HK-2 (cell line): ENCODE data around the gene F5.
"Not testable (repeated sequence)": the region's sequence is repeated elsewhere in the genome, so short reads cannot be mapped to it uniquely, and the experiment has no call there.

Experiments
- DNase-seq: peaks from one replicate; pipeline ENCODE4 v3.0.0-alpha.2; 2018; ENCODE audit not compliant: unreplicated experiment

The F5 gene

GRCh38 chr1:169508432-169509338, 77.6 kb downstream of the F5 start:
- DNase-seq: no peak

- no peak for DNase-seq
Measured at GRCh38 chr1:169507413-169507812, 78.9 kb downstream of the F5 start.

GRCh38 chr1:169503601-169504000, 82.7 kb downstream of the F5 start:
- not testable (repeated sequence) for DNase-seq

GRCh38 chr1:169499807-169500206, 86.5 kb downstream of the F5 start:
- DNase-seq: no peak

GRCh38 chr1:169497317-169497716, 89.0 kb downstream of the F5 start:
- DNase-seq: no peak

- DNase-seq: no peak
Measured at GRCh38 chr1:169495916-169496315, 90.4 kb downstream of the F5 start.

GRCh38 chr1:169495046-169495775, 91.1 kb downstream of the F5 start:
- no peak for DNase-seq

GRCh38 chr1:169494343-169494742, 91.9 kb downstream of the F5 start:
- no peak for DNase-seq

GRCh38 chr1:169493251-169493650, 93.0 kb downstream of the F5 start:
- no peak for DNase-seq

GRCh38 chr1:169491845-169492281, 94.4 kb downstream of the F5 start:
- peak; percentile 38 for DNase-seq

- DNase-seq: no peak
Measured at GRCh38 chr1:169488157-169488556, 98.1 kb downstream of the F5 start.

GRCh38 chr1:169487561-169487960, 98.7 kb downstream of the F5 start:
- no peak for DNase-seq

GRCh38 chr1:169487133-169487532, 99.1 kb downstream of the F5 start:
- DNase-seq: no peak

- DNase-seq: no peak
Measured at GRCh38 chr1:169486281-169487051, 99.8 kb downstream of the F5 start.

GRCh38 chr1:169485431-169486280, 100.6 kb downstream of the F5 start, which contains the start of gene SLC19A2:
SLC19A2 (minus strand) TSS chr1:169485944; CDS start chr1:169485766, 178 bp downstream.
- DNase-seq: peak; percentile 99

- DNase-seq: peak; percentile 51
Measured at GRCh38 chr1:169484683-169485430, 101.4 kb downstream of the F5 start.

- no peak for DNase-seq
Measured at GRCh38 chr1:169484101-169484500, 102.2 kb downstream of the F5 start.

- no peak for DNase-seq
Measured at GRCh38 chr1:169483500-169483966, 102.7 kb downstream of the F5 start.

GRCh38 chr1:169479363-169480066, 106.8 kb downstream of the F5 start:
- no peak for DNase-seq
